OCI-LY3 (cell line): ENCODE results near the gene PRDM16.

Source experiments
- H2AFZ ChIP-seq: fragments of 200-600, 300-600 bp; shearing (Covaris generic); 2 replicates; pipeline ENCODE4 v1.6.0; 2014; ENCODE audit warnings: antibody characterized with exemption, low read depth, low read length
- H3K27ac ChIP-seq: fragments of 200-600, 300-600 bp; sonication (generic); 2 replicates; pipeline ENCODE4 v1.5.1; 2014; ENCODE audit warnings: mild to moderate bottlenecking, low read length, moderate library complexity, mixed read lengths
- H3K27me3 ChIP-seq: fragments of 200-600, 300-600 bp; sonication (generic); 2 replicates; pipeline ENCODE4 v1.6.1; 2014; ENCODE audit warnings: low read depth, low read length, mixed read lengths
- H3K36me3 ChIP-seq: fragments of 200-600, 300-600 bp; sonication (generic); replicated peaks from 2 replicates; pipeline ENCODE3; 2014; ENCODE audit warnings: low read depth, low read length, mixed read lengths
- H3K4me1 ChIP-seq: fragments of 300-600, 200-600 bp; sonication (generic); 2 replicates; pipeline ENCODE4 v1.6.1; 2014; ENCODE audit warnings: low read length, mixed read lengths
- H3K4me2 ChIP-seq: fragments of 200-600, 300-600 bp; sonication (generic); 2 replicates; pipeline ENCODE4 v1.6.1; 2014; ENCODE audit warnings: low read length, mixed read lengths
- H3K4me3 ChIP-seq: fragments of 300-600, 200-600 bp; sonication (generic); 2 replicates; pipeline ENCODE4 v1.5.1; 2014; ENCODE audit warnings: antibody characterized with exemption, mild to moderate bottlenecking, low read length, moderate library complexity
- H3K79me2 ChIP-seq: fragments of 300-600, 200-600 bp; shearing (Covaris generic); 2 replicates; pipeline ENCODE4 v1.6.1; 2014; ENCODE audit warnings: mild to moderate bottlenecking, low read length, mixed read lengths
- H3K9ac ChIP-seq: fragments of 300-600, 200-600 bp; shearing (Covaris generic); 2 replicates; pipeline ENCODE4 v1.6.0; 2014; ENCODE audit warnings: mild to moderate bottlenecking, low read length, moderate library complexity
- H3K9me3 ChIP-seq: fragments of 200-600, 300-600 bp; shearing (Covaris generic); 2 replicates; pipeline ENCODE4 v1.6.1; 2014; ENCODE audit warnings: low read length, mixed read lengths; ENCODE audit not compliant: insufficient read depth
- H4K20me1 ChIP-seq: fragments of 200-600, 300-600 bp; sonication (generic); 2 replicates; pipeline ENCODE4 v1.6.1; 2016; ENCODE audit warnings: low read length, mixed read lengths; ENCODE audit not compliant: insufficient read depth
- EZH2phosphoT487 ChIP-seq: fragments of 200-600 bp; shearing (Covaris generic); IDR thresholded peaks from 2 replicates; pipeline ENCODE4 v1.6.1; 2018; ENCODE audit warnings: antibody characterized with exemption, mixed run types, low read depth
- TF ChIP-seq, protein P1 (sequence below): fragments of 200-600, 300-600 bp; sonication (generic); IDR thresholded peaks from 2 replicates; pipeline ENCODE4 v1.5.1; 2014; ENCODE audit warnings: antibody characterized with exemption, low read length, low read depth

Gene PRDM16

DNA sequence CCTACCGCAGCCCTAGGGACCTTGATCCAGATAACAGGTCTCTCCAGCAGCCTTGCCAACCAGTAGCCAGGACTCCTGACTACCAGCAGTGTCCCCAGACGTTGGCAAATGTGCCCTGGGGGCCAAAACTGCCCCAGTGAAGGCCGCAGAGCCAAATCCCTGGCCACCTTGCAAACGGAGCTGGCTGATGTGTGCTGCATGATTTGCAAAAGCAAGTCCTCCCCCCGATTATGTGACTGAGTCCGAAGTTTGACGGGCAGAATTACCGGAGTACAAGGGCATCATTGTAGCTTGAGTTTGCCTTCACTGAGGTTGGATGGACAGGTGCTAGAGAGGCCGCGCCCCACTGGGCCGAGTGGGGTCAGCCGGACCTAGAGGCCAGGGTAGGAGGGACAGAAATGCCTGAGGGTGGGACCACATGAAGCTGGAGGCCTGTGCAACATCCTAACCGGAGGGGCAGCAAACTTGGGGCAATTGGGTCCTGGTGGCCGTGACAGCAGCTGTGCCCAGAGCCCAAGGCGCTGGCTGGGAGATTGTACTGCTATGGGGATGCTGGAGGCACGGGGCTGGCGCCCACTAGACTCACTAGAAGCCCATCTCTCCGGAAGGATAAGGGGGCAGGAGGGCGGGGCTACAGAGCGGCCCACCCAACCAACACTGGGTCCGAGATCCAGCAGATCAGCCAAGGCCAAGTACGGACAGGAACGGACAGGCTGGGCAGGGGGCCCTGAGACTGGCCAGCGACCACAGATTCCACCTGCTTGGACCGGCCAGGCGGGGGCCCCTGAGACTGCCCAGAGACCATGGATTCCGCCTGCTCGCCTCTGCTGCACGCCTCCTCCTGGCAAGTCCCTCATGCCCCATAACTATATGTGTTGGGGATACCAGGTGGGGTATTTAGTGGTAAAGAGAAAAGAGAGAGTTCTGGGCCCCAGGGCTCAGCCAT, 388.2 kb downstream of the PRDM16 start:
- TF ChIP-seq, protein P1, sequence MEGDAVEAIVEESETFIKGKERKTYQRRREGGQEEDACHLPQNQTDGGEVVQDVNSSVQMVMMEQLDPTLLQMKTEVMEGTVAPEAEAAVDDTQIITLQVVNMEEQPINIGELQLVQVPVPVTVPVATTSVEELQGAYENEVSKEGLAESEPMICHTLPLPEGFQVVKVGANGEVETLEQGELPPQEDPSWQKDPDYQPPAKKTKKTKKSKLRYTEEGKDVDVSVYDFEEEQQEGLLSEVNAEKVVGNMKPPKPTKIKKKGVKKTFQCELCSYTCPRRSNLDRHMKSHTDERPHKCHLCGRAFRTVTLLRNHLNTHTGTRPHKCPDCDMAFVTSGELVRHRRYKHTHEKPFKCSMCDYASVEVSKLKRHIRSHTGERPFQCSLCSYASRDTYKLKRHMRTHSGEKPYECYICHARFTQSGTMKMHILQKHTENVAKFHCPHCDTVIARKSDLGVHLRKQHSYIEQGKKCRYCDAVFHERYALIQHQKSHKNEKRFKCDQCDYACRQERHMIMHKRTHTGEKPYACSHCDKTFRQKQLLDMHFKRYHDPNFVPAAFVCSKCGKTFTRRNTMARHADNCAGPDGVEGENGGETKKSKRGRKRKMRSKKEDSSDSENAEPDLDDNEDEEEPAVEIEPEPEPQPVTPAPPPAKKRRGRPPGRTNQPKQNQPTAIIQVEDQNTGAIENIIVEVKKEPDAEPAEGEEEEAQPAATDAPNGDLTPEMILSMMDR: no peak
- no peak for TF ChIP-seq EZH2phosphoT487
- Histone ChIP-seq H3K36me3 (no peaks in the 10 kb centered on the region), H3K27me3 (no peaks in the 10 kb centered on the region), H3K4me2 (no peak overlapping the region), H2AFZ (no peak overlapping the region), H3K9ac (no peak overlapping the region), H4K20me1 (no peaks in the 10 kb centered on the region), H3K79me2 (no peaks in the 10 kb centered on the region), H3K27ac (no peak overlapping the region), H3K9me3 (no peaks in the 10 kb centered on the region), H3K4me1 (no peaks in the 10 kb centered on the region), H3K4me3 (no peak overlapping the region)

DNA sequence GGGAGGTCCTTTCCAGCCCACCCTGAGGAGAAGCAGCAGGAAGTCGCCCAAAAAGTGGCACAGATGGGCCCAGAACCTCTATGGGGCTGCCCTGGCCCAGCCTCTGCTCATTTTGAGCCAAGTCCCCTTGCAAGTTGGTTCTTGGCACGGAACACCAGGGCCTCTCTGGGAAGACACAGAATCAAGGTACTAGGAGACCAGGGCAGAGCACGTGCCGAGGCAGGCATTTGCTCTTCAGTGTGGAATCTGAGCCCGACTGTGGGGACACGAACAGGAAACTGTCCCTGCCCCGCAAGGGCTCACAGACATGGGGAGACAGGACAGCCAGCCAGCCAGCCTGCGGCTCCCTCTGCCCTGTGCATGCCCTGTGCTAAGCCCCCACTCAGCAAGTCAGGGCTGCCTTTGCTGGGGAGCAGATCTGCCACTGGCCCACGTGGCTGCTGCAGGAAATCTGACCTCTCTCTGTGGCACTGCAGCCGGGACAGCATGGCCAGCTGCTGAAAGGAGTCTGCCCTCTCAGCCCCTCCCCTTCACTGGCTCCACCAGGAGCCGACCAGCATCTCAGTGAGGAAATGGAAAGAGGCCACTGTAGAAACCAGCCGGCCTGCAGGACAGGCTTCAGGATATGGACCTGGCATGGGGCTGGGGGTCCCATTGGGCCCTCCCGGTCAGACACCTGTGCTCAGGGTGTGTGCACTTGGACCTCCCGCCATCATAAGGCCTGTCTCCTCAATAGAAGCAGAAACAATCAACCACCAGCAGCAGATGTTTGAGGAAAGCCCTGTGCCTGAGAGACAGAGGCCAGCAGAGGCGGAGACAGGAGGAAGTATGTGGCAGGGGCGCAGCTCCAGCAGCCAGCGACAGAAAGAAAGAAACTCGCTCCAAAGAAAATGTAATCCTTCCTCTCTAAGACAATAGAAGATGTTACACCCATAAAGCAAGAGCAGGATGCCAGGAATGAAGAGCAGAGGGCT, 389.2 kb downstream of the PRDM16 start:
- Histone ChIP-seq H4K20me1 (no peaks in the 10 kb centered on the region), H3K9ac (no peak overlapping the region), H2AFZ (no peak overlapping the region), H3K27ac (no peak overlapping the region), H3K27me3 (no peaks in the 10 kb centered on the region), H3K9me3 (no peaks in the 10 kb centered on the region), H3K4me1 (no peaks in the 10 kb centered on the region), H3K4me3 (no peak overlapping the region), H3K4me2 (no peak overlapping the region), H3K36me3 (no peaks in the 10 kb centered on the region), H3K79me2 (no peaks in the 10 kb centered on the region)
- TF ChIP-seq, protein P1: no peak
- TF ChIP-seq EZH2phosphoT487: no peak

GRCh38 chr1:3459051-3459908, 390.3 kb downstream of the PRDM16 start:
- Histone ChIP-seq H3K79me2 (no peaks in the 10 kb centered on the region), H3K9ac (no peak overlapping the region), H3K27ac (no peak overlapping the region), H3K4me2 (no peak overlapping the region), H3K27me3 (no peaks in the 10 kb centered on the region), H3K9me3 (no peaks in the 10 kb centered on the region), H2AFZ (no peak overlapping the region), H3K4me1 (no peaks in the 10 kb centered on the region), H3K36me3 (no peaks in the 10 kb centered on the region), H3K4me3 (no peak overlapping the region), H4K20me1 (no peaks in the 10 kb centered on the region)
- TF ChIP-seq, protein P1: no peak
- no peak for TF ChIP-seq EZH2phosphoT487
